ENCODE results near the gene DEFB129. TPM values are rescaled to one million over a fixed set of nuclear protein-coding genes. Genes with fewer than 3 reads are reported as not detected.
A peak's percentile ranks its signal among the peaks of the same experiment; 100 is the strongest.

The DEFB129 gene
- total and polyA plus RNA-seq, 9 of the 15 experiments (the other 6 are each of a cell fraction or from before 2014, with no cell fraction given) = not detected

- TF ChIP-seq FOXK2 (conservative IDR thresholded peaks at IDR 0.05 in 1 of 2, IDR thresholded peaks at IDR 0.05 in 1 of 2; ENCODE audit: low read depth in 2 of 2) (peak; percentile 87 to 88), ZNF143 (CRISPR knock-in tag; IDR thresholded peaks at IDR 0.05) (peak; percentile 44; the same call in 1 of the 2 replicates), IFI16 (CRISPR knock-in tag; IDR thresholded peaks at IDR 0.05) (0 out of 2 replicates have a peak, but pooled peaks have one; percentile 56), AFF4 (CRISPR knock-in tag; IDR thresholded peaks at IDR 0.05) (peak; percentile 96), ZNF639 (CRISPR knock-in tag; conservative IDR thresholded peaks at IDR 0.05 in 1 of 2, IDR thresholded peaks at IDR 0.05 in 1 of 2) (peak in 1 of 2 experiments; percentile 72; a peak in 1 of 4 replicates), MEIS2 (IDR thresholded peaks at IDR 0.05; ENCODE audit: partially characterized antibody) (peak; percentile 47), VEZF1 (CRISPR knock-in tag; IDR thresholded peaks at IDR 0.05) (peak; percentile 92), TGIF2 (CRISPR knock-in tag; IDR thresholded peaks at IDR 0.05) (no peak), ELK3 (CRISPR knock-in tag; IDR thresholded peaks at IDR 0.05) (no peak), SMAD2 (IDR thresholded peaks at IDR 0.05; ENCODE audit: low read depth, low read length) (no peak), HDAC2 (IDR thresholded peaks at IDR 0.05) (peak; percentile 78; the same call in 1 of the 2 replicates), CEBPG (CRISPR knock-in tag; IDR thresholded peaks at IDR 0.05) (peak; percentile 68; the same call in 1 of the 2 replicates), CEBPG (tag; conservative IDR thresholded peaks at IDR 0.05 in 1 of 2, IDR thresholded peaks at IDR 0.05 in 1 of 2) (no peak), CBFA2T3 (IDR thresholded peaks at IDR 0.05) (peak; percentile 82), MNT (conservative IDR thresholded peaks at IDR 0.05) (peak; percentile 78 to 86; a peak in 3 of 4 replicates)
Measured at GRCh38 chr20:266596-267562, 39.8 kb downstream of the DEFB129 start (continued).

Measured in K562 (cell line).